Thyroid gland (tissue), 4 donors: ENCODE results near the gene LRRC56. TPM values are rescaled to one million over a fixed set of nuclear protein-coding genes. Genes with fewer than 3 reads are reported as not detected.

ENCODE experiments used
- DNase-seq, 2 donors: peaks; one replicate each; pipeline ENCODE4 v3.0.0-alpha.2; 2019
- H3K27ac ChIP-seq, 3 donors: fragments of 200-600 bp; sonication (generic); 1 replicate in 2 of 3; 2 replicates in 1 of 3; pipeline ENCODE4 v1.5.1; 2016 to 2019; ENCODE audit warnings: mild to moderate bottlenecking in 1 of 3, moderate library complexity in 1 of 3
- H3K27me3 ChIP-seq: fragments of 200-600 bp; sonication (generic); one replicate; pipeline ENCODE4 v1.5.1; 2019
- H3K36me3 ChIP-seq, 2 donors: fragments of 200-600 bp; sonication (generic); one replicate each; pipeline ENCODE4 v1.5.1; 2016 to 2019
- H3K4me1 ChIP-seq, 2 donors: fragments of 200-600 bp; sonication (generic); one replicate each; pipeline ENCODE4 v1.5.1; 2017 to 2019
- H3K4me3 ChIP-seq, 3 donors: fragments of 200-600 bp; sonication (generic); replicated peaks in 1 of 3; 1 replicate in 2 of 3; 2 replicates in 1 of 3; pipeline ENCODE4 v1.5.1; 2016; ENCODE audit warnings: mild to moderate bottlenecking in 1 of 3
- H3K9me3 ChIP-seq: fragments of 200-600 bp; sonication (generic); one replicate; pipeline ENCODE4 v1.5.1; 2017
- CTCF ChIP-seq, 6 experiments: fragments of 200-600 bp in 3 of 6; fragments of 450-650 bp in 3 of 6; sonication (generic) in 3 of 6; IDR thresholded peaks; one replicate each; pipeline ENCODE4 v1.5.1; 2016 to 2019; ENCODE audit warnings: antibody characterized with exemption in 6 of 6, mild to moderate bottlenecking in 2 of 6, inconsistent platforms in 1 of 6, moderate library complexity in 1 of 6
- POLR2A ChIP-seq, 2 donors: fragments of 450-650 bp; IDR thresholded peaks; one replicate each; pipeline ENCODE4 v1.6.1; 2017; ENCODE audit warnings: antibody characterized with exemption in 2 of 2, mild to moderate bottlenecking in 2 of 2, moderate library complexity in 1 of 2
- WGBS, 2 donors: methylation state at CpG; one replicate each; pipeline ENCODE4 v1.1.5; 2017; 5-methylcytosine and 5-hydroxymethylcytosine counted together
- intact Hi-C: fragments of 100-400 bp; cut with DNase I; formaldehyde crosslinking; loops from one replicate; pipeline ENCODE4 v1.15.1; 2023
- total RNA-seq, 4 donors: library from RNA; depleted of rRNA; stranded (reverse); fragments of >200 nt; gene quantifications; one replicate each; pipeline ENCODE4 v1.2.3, GENCODE V29; 2016

LRRC56 gene
- total RNA-seq, 4 donors from 2014 or later: 1.7 to 2.6 (median 2.3) TPM

- DNase-seq: no peak
- no peaks in the 10 kb centered on the region for H3K9me3 ChIP-seq
- H3K36me3 ChIP-seq: no peaks in the 10 kb centered on the region
- TF ChIP-seq POLR2A (IDR thresholded peaks at IDR 0.05) (no peak), CTCF (IDR thresholded peaks at IDR 0.05) (no peak)
- intact Hi-C loops: loop anchor here (5.0 kb wide), 1 partner anchor 176 kb away; no protein-coding TSS in a partner anchor
- H3K4me3 ChIP-seq: no peak overlapping the region
- H3K27me3 ChIP-seq: no peaks in the 10 kb centered on the region
- peaks cover 13 to 21% of the 10 kb centered on the region in 2 donors for H3K4me1 ChIP-seq
- 95% methylated on average over 4 of the region's 16 CpGs; no CpG with 5 or more reads in 1 of the 2 donors for WGBS, 2 donors
- no peak overlapping the region for H3K27ac ChIP-seq
Measured at GRCh38 chr11:551131-551530, 13.8 kb downstream of the LRRC56 start.

GRCh38 chr11:551596-551995 is 14.3 kb downstream of the LRRC56 start:
- Histone ChIP-seq H3K27ac (no peak overlapping the region), H3K4me3 (no peak overlapping the region), H3K27me3 (no peaks in the 10 kb centered on the region), H3K9me3 (no peaks in the 10 kb centered on the region), H3K36me3 (no peaks in the 10 kb centered on the region), H3K4me1 (peaks cover 13 to 23% of the 10 kb centered on the region in 2 donors)
- TF ChIP-seq POLR2A (IDR thresholded peaks at IDR 0.05) (no peak), CTCF (IDR thresholded peaks at IDR 0.05) (no peak)
- intact Hi-C loops: loop anchor here (5.0 kb wide), 1 partner anchor 176 kb away; no protein-coding TSS in a partner anchor
- WGBS, 2 donors: 85 to 96% methylated on average over 5 to 8 of the region's 12 CpGs
- no peak for DNase-seq

GRCh38 chr11:553083-553987 is 16.0 kb downstream of the LRRC56 start:
- peaks cover 13 to 23% of the 10 kb centered on the region in 2 donors for H3K4me1 ChIP-seq
- intact Hi-C loops: loop anchor here (5.0 kb wide), 1 partner anchor 174 kb away; no protein-coding TSS in a partner anchor
- 82 to 88% methylated on average over 20 to 26 of the region's 27 CpGs for WGBS, 2 donors
- no peak for DNase-seq
- H3K27ac ChIP-seq: no peak overlapping the region
- H3K4me3 ChIP-seq: no peak overlapping the region
- H3K9me3 ChIP-seq: no peaks in the 10 kb centered on the region
- H3K27me3 ChIP-seq: no peaks in the 10 kb centered on the region
- TF ChIP-seq POLR2A (IDR thresholded peaks at IDR 0.05) (no peak), CTCF (IDR thresholded peaks at IDR 0.05) (no peak)
- H3K36me3 ChIP-seq: no peaks in the 10 kb centered on the region

DNA sequence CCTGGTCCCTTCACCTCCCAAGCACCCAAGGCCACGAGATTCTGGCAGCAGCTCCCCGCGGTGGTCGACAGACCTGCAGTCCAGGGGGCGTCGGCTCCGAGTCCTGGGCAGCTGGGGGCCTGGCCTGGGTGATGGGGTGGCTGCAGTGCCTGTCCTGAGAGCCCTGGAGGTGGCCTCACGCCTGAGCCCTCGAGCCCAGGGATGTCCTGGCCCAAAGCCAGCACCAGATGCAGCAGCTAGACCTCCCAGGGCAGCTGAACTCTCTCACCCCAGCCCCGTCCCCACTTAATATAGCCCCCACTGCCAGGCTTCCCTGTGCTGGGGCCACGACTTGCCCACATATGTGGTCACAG is 16.6 kb downstream of the LRRC56 start:
- Histone ChIP-seq H3K27me3 (no peaks in the 10 kb centered on the region), H3K27ac (no peak overlapping the region), H3K9me3 (no peaks in the 10 kb centered on the region), H3K4me3 (no peak overlapping the region), H3K36me3 (no peaks in the 10 kb centered on the region), H3K4me1 (peaks cover 13 to 23% of the 10 kb centered on the region in 2 donors)
- WGBS, 2 donors: 48 to 57% methylated on average over 9 of the region's 11 CpGs
- TF ChIP-seq CTCF (IDR thresholded peaks at IDR 0.05) (no peak), POLR2A (IDR thresholded peaks at IDR 0.05) (no peak)
- DNase-seq: peak in 1 of 2 donors; percentile 28
- intact Hi-C loops: loop anchor here (5.0 kb wide), 1 partner anchor 173 kb away; no protein-coding TSS in a partner anchor
